GM06990 (cell line): ENCODE measurements around the gene HHIPL1.

ENCODE experiments used
- DNase-seq: peaks from one replicate; pipeline ENCODE4 v3.0.0-alpha.2; 2011; ENCODE audit not compliant: insufficient read length; ENCODE audit errors: extremely low read depth
- H3K27me3 ChIP-seq: replicated peaks from 2 replicates; pipeline ENCODE4 v1.6.0; 2011; ENCODE audit warnings: low read length; ENCODE audit not compliant: control insufficient read depth, insufficient read depth
- H3K36me3 ChIP-seq: 2 replicates; pipeline ENCODE4 v1.5.1; 2011; ENCODE audit warnings: low read length; ENCODE audit not compliant: control insufficient read depth, insufficient read depth
- H3K4me3 ChIP-seq: replicated peaks from 2 replicates; pipeline ENCODE4 v1.5.1; 2011; ENCODE audit warnings: low read depth, mild to moderate bottlenecking, control low read depth, low read length
- TF ChIP-seq, protein P1 (sequence below): IDR thresholded peaks from 2 replicates; pipeline ENCODE4 v1.5.1; 2011; ENCODE audit warnings: low read length, control low read depth, mild to moderate bottlenecking, inconsistent platforms; ENCODE audit not compliant: insufficient read depth, poor library complexity, severe bottlenecking

Gene HHIPL1

DNA sequence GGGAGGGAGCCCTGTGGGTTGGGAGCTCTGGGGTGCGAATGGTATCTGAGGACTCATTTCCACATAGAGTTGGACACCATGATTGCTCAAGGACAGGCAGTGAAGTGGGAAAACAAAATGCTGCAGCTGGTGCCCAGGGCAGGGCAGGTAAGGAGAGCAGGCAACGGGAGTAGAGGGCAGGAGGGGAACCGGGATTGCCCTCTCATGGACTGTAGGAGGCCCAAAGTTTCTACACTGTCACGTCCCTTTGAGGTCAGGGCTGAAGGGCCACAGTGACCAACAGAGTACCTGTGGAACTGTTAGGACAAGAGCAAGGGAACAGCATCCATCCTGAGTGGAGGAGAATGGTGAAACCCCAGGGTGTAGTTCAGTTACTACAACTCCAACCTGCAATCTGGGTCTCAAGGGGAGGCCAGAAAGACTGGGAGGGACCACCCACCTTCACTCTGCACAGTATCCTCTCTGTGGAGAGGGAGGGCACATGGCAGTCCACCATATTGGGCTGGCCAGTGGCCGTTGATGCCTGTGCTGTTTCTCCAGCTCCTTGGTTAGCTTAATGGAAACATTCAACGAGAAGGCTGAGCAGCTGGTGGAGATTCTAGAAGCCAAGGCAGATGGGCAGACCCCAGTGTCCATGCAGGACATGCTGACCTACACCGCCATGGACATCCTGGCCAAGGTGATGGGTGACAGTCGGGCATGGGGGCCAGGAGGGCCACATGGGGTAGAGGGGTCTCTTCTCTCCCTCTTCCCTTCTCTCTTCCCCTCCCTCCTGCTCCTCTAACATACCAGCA is 61.4 kb downstream of the HHIPL1 start:
- DNase-seq: no peak
- Histone ChIP-seq H3K4me3 (no peak overlapping the region), H3K36me3 (no peaks in the 10 kb centered on the region), H3K27me3 (no peaks in the 10 kb centered on the region)
- TF ChIP-seq, protein P1, sequence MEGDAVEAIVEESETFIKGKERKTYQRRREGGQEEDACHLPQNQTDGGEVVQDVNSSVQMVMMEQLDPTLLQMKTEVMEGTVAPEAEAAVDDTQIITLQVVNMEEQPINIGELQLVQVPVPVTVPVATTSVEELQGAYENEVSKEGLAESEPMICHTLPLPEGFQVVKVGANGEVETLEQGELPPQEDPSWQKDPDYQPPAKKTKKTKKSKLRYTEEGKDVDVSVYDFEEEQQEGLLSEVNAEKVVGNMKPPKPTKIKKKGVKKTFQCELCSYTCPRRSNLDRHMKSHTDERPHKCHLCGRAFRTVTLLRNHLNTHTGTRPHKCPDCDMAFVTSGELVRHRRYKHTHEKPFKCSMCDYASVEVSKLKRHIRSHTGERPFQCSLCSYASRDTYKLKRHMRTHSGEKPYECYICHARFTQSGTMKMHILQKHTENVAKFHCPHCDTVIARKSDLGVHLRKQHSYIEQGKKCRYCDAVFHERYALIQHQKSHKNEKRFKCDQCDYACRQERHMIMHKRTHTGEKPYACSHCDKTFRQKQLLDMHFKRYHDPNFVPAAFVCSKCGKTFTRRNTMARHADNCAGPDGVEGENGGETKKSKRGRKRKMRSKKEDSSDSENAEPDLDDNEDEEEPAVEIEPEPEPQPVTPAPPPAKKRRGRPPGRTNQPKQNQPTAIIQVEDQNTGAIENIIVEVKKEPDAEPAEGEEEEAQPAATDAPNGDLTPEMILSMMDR: no peak

GRCh38 chr14:99707420-99707819 is 62.5 kb downstream of the HHIPL1 start:
- no peak overlapping the region for H3K4me3 ChIP-seq
- no peaks in the 10 kb centered on the region for H3K36me3 ChIP-seq
- H3K27me3 ChIP-seq: no peaks in the 10 kb centered on the region
- TF ChIP-seq, protein P1: no peak
- DNase-seq: no peak

GRCh38 chr14:99707921-99708320 is 63.0 kb downstream of the HHIPL1 start:
- Histone ChIP-seq H3K4me3 (no peak overlapping the region), H3K36me3 (no peaks in the 10 kb centered on the region), H3K27me3 (no peaks in the 10 kb centered on the region)
- TF ChIP-seq, protein P1: no peak
- DNase-seq: no peak

- TF ChIP-seq, protein P1: no peak
- DNase-seq: no peak
- Histone ChIP-seq H3K27me3 (no peaks in the 10 kb centered on the region), H3K36me3 (no peaks in the 10 kb centered on the region), H3K4me3 (no peak overlapping the region)
These were observed 63.5 kb downstream of the HHIPL1 start for GRCh38 chr14:99708449-99708848.

GRCh38 chr14:99713972-99714371 is 69.0 kb downstream of the HHIPL1 start:
- H3K27me3 ChIP-seq: no peaks in the 10 kb centered on the region; the same call in 1 of the 2 replicates
- TF ChIP-seq, protein P1: no peak
- no peaks in the 10 kb centered on the region for H3K36me3 ChIP-seq

More at GRCh38 chr14:99713972-99714371, 69.0 kb downstream of the HHIPL1 start:
- no peak overlapping the region for H3K4me3 ChIP-seq
- DNase-seq: no peak
